B cell (primary cell): ENCODE data around the gene CCDC178. TPM values are rescaled to one million over a fixed set of nuclear protein-coding genes. Genes with fewer than 3 reads are reported as not detected.

Experiments used
- ATAC-seq: fragments of 200-7000 bp; cut with Tn5 transposase; one replicate; pipeline ENCODE4 v1.10.0; 2021; ENCODE audit warnings: low read depth, mild to moderate bottlenecking, moderate number of reproducible peaks, moderate library complexity
- CTCF ChIA-PET: fragments of 350-600 bp; sonication (Branson Sonifier 250); formaldehyde crosslinking; loops from one replicate; lab custom pipeline; 2021; ENCODE audit warnings: antibody characterized with exemption, inconsistent platforms; lab: Charles Lee
- POLR2A ChIA-PET: fragments of 350-600 bp; sonication (Branson Sonifier 250); formaldehyde crosslinking; loops from one replicate; lab custom pipeline; 2021; ENCODE audit warnings: antibody characterized with exemption; lab: Charles Lee
- DNase-seq: peaks from one replicate; pipeline ENCODE4 v3.0.0; 2013
- H2AFZ ChIP-seq: 2 replicates; pipeline ENCODE4 v1.6.1; 2012; ENCODE audit warnings: mild to moderate bottlenecking, low read depth, low read length; ENCODE audit not compliant: insufficient read depth, poor library complexity, severe bottlenecking
- H3K27ac ChIP-seq, 2 donors: 1 replicate in 1 of 2; 2 replicates in 1 of 2; pipeline ENCODE4 v1.5.1; 2012 to 2013; ENCODE audit warnings: low read length in 2 of 2, mild to moderate bottlenecking in 2 of 2, moderate library complexity in 1 of 2
- H3K27me3 ChIP-seq, 4 experiments: fragments of 200-600 bp in 1 of 4; sonication (generic) in 1 of 4; replicated peaks in 1 of 4; 1 replicate in 2 of 4; 2 replicates in 2 of 4; pipeline versions ENCODE4 v1.6.1 to v1.7.0; 2013 to 2016; ENCODE audit warnings: low read length in 3 of 4, mild to moderate bottlenecking in 2 of 4, mixed read lengths in 1 of 4, moderate library complexity in 1 of 4; ENCODE audit not compliant: insufficient read depth in 4 of 4, control insufficient read depth in 3 of 4; ENCODE audit errors: control extremely low read depth in 1 of 4
- H3K36me3 ChIP-seq, 2 experiments: replicated peaks in 1 of 2; 1 replicate in 1 of 2; 2 replicates in 1 of 2; pipeline versions ENCODE4 v1.6.1 to v1.7.1; 2013; ENCODE audit warnings: low read length in 1 of 2; ENCODE audit not compliant: insufficient read depth in 2 of 2, control insufficient read depth in 1 of 2; ENCODE audit errors: control extremely low read depth in 1 of 2, extremely low read depth in 1 of 2
- H3K4me1 ChIP-seq, 2 donors: fragments of 200-600 bp in 1 of 2; sonication (generic) in 1 of 2; 1 replicate in 1 of 2; 2 replicates in 1 of 2; pipeline versions ENCODE4 v1.5.1 to v1.6.1; 2013 to 2017; ENCODE audit warnings: low read length in 2 of 2; ENCODE audit not compliant: control insufficient read depth in 2 of 2, insufficient read depth in 2 of 2
- H3K4me2 ChIP-seq: replicated peaks from 2 replicates; pipeline ENCODE3; 2012; ENCODE audit warnings: mild to moderate bottlenecking, low read depth, low read length; ENCODE audit not compliant: poor library complexity, severe bottlenecking
- H3K4me3 ChIP-seq, 5 experiments: fragments of 200-600 bp in 1 of 5; sonication (generic) in 1 of 5; 1 replicate in 3 of 5; 2 replicates in 2 of 5; pipeline versions ENCODE4 v1.5.1 to v1.7.0; 2011 to 2016; ENCODE audit warnings: low read length in 4 of 5, mild to moderate bottlenecking in 4 of 5, low read depth in 2 of 5, control low read depth in 1 of 5, moderate library complexity in 1 of 5; ENCODE audit not compliant: insufficient read depth in 1 of 5; ENCODE audit errors: control extremely low read depth in 1 of 5, extremely low read depth in 1 of 5
- H3K79me2 ChIP-seq: fragments of 200-600 bp; sonication (generic); one replicate; pipeline ENCODE4 v1.6.0; 2016; ENCODE audit warnings: low read length; ENCODE audit not compliant: control insufficient read depth, insufficient read depth
- H3K9ac ChIP-seq: fragments of 200-600 bp; sonication (generic); 2 replicates; pipeline ENCODE4 v1.6.1; 2017; ENCODE audit warnings: mild to moderate bottlenecking, low read length, moderate library complexity
- H3K9me3 ChIP-seq, 3 donors: one replicate each; pipeline versions ENCODE4 v1.6.1 to v1.7.1; 2013; ENCODE audit warnings: low read length in 2 of 3; ENCODE audit not compliant: control insufficient read depth in 2 of 3, insufficient read depth in 1 of 3; ENCODE audit errors: control extremely low read depth in 1 of 3
- H4K20me1 ChIP-seq: 2 replicates; pipeline ENCODE4 v1.6.0; 2012; ENCODE audit warnings: mild to moderate bottlenecking, low read length; ENCODE audit not compliant: insufficient read depth, control insufficient read depth, poor library complexity, severe bottlenecking
- H3K27ac Mint-ChIP-seq: one replicate; pipeline ENCODE4 v1.8.0; 2021; ENCODE audit warnings: mixed read lengths
- H3K27me3 Mint-ChIP-seq: one replicate; pipeline ENCODE4 v1.8.0; 2021; ENCODE audit warnings: mixed read lengths
- H3K4me1 Mint-ChIP-seq: one replicate; pipeline ENCODE4 v1.8.0; 2021; ENCODE audit warnings: mixed read lengths
- H3K4me3 Mint-ChIP-seq: one replicate; pipeline ENCODE4 v1.8.0; 2021; ENCODE audit warnings: mixed read lengths
- H3K9me3 Mint-ChIP-seq: one replicate; pipeline ENCODE4 v1.8.0; 2022; ENCODE audit warnings: mixed read lengths; ENCODE audit not compliant: insufficient read depth
- EZH2 ChIP-seq: IDR thresholded peaks from 2 replicates; pipeline ENCODE4 v1.6.1; 2012; ENCODE audit warnings: borderline replicate concordance, low read depth, mild to moderate bottlenecking, moderate library complexity, low read length; ENCODE audit not compliant: insufficient read depth, poor library complexity, severe bottlenecking
- WGBS: methylation state at CpG from one replicate; pipeline ENCODE4 v1.1.5; 2013; ENCODE audit warnings: missing lambda C conversion rate; ENCODE audit not compliant: insufficient coverage; 5-methylcytosine and 5-hydroxymethylcytosine counted together
- intact Hi-C: fragments of 100-400 bp; cut with micrococcal nuclease; formaldehyde crosslinking; loops from one replicate; pipeline ENCODE4 v1.10.0; 2022
- polyA plus RNA-seq: library from polyadenylated mRNA; depleted of rRNA; stranded (reverse); fragments of >200 nt; gene quantifications from 2 replicates; pipeline ENCODE4 v1.2.3, GENCODE V29; 2012
- total RNA-seq, 2 donors: library from RNA; stranded (reverse); fragments of 120-200 nt in 1 of 2; gene quantifications; 1 replicate in 1 of 2; 2 replicates in 1 of 2; pipeline versions ENCODE4 v1.2.3 to v1.2.4, GENCODE V29; 2013 to 2022
- TF ChIP-seq, protein P1 (sequence below): fragments of 200-600 bp; IDR thresholded peaks from one replicate; pipeline ENCODE4 v1.8.0; 2022; ENCODE audit warnings: antibody characterized with exemption, mild to moderate bottlenecking

Gene CCDC178
- total and polyA plus RNA-seq, 2 donors (not counting 1 experiment from before 2014, with no cell fraction given): not detected

DNA sequence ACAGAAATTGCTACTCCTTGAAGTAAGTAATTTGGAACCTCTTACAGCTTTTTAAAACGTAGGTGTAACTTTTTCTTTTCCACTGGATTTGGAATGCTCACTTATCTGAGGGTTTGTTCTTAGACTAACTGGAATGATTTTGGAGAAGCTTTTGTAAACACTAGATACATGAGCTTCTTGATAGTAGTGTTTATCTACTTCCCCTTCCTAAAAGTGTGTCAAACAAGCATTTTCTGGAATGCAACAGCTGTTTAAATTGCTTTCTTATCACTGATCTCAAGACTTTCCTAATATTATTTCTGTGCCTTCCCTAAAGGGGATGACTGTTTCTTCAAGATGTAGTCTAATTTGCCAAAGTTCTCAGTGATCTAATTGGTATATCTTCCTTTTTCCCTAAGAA, 282.6 kb downstream of the CCDC178 start:
- Histone ChIP-seq H3K36me3 (no peaks in the 10 kb centered on the region), H3K9ac (no peak overlapping the region), H2AFZ (no peak overlapping the region), H3K27me3 (no peaks in the 10 kb centered on the region), H3K79me2 (no peaks in the 10 kb centered on the region), H3K27ac (no peak overlapping the region), H3K4me2 (no peak overlapping the region), H3K4me3 (no peak overlapping the region), H4K20me1 (no peaks in the 10 kb centered on the region), H3K4me1 (no peaks in the 10 kb centered on the region), H3K9me3 (no peaks in the 10 kb centered on the region)
- intact Hi-C loops: no loop called here
- Mint-ChIP-seq H3K4me1 (no peaks in the 10 kb centered on the region), H3K4me3 (no peak overlapping the region), H3K27me3 (peaks cover 4% of the 10 kb centered on the region), H3K9me3 (no peaks in the 10 kb centered on the region), H3K27ac (no peak overlapping the region)
- POLR2A ChIA-PET: no interaction called here
- CTCF ChIA-PET: no interaction called here
- TF ChIP-seq EZH2: no peak
- TF ChIP-seq, protein P1, sequence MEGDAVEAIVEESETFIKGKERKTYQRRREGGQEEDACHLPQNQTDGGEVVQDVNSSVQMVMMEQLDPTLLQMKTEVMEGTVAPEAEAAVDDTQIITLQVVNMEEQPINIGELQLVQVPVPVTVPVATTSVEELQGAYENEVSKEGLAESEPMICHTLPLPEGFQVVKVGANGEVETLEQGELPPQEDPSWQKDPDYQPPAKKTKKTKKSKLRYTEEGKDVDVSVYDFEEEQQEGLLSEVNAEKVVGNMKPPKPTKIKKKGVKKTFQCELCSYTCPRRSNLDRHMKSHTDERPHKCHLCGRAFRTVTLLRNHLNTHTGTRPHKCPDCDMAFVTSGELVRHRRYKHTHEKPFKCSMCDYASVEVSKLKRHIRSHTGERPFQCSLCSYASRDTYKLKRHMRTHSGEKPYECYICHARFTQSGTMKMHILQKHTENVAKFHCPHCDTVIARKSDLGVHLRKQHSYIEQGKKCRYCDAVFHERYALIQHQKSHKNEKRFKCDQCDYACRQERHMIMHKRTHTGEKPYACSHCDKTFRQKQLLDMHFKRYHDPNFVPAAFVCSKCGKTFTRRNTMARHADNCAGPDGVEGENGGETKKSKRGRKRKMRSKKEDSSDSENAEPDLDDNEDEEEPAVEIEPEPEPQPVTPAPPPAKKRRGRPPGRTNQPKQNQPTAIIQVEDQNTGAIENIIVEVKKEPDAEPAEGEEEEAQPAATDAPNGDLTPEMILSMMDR: no peak
- DNase-seq: no peak
- ATAC-seq: no peak
- no CpG with 5 or more reads among the region's 1 CpG for WGBS

DNA sequence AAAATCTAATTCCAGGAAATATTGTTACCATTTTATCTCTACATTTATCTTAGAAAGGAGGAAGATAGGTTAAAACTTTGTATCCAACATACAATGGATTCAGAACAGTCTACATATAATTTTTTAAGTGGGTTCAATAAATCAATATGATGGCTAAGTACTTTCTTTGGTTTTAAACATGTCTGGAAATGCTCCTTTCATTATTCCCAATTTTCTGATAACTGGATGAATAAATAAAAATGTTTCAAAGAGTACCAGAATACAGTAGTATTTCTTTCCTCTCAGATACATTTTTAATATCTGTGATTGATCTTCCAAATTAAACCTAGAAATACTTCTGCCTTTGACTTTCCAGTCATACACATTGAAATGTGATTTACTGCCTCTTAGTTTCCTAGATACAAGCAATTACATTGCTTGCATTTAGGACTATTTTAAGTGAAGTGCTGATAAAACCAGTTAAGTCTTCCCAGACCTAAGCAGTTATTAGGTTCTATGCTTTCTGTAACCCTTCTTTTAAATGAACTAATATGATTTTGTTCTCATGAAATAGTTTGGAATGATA, 283.5 kb downstream of the CCDC178 start:
- DNase-seq (no peak), ATAC-seq (no peak)
- CTCF ChIA-PET: no interaction called here
- H3K79me2 ChIP-seq: no peaks in the 10 kb centered on the region
- POLR2A ChIA-PET: no interaction called here
- no peaks in the 10 kb centered on the region for H3K9me3 ChIP-seq
- Mint-ChIP-seq H3K4me3 (no peak overlapping the region), H3K27ac (no peak overlapping the region), H3K4me1 (no peaks in the 10 kb centered on the region), H3K9me3 (no peaks in the 10 kb centered on the region), H3K27me3 (peaks cover 4% of the 10 kb centered on the region)
- no peak overlapping the region for H3K4me2 ChIP-seq
- no peak overlapping the region for H3K4me3 ChIP-seq
- no peaks in the 10 kb centered on the region for H3K27me3 ChIP-seq
- H3K4me1 ChIP-seq: no peaks in the 10 kb centered on the region
- H3K27ac ChIP-seq: no peak overlapping the region
- TF ChIP-seq, protein P1: no peak
- no peak for TF ChIP-seq EZH2
- intact Hi-C loops: no loop called here
- no peaks in the 10 kb centered on the region for H4K20me1 ChIP-seq
- no peaks in the 10 kb centered on the region for H3K36me3 ChIP-seq
- no peak overlapping the region for H2AFZ ChIP-seq
- H3K9ac ChIP-seq: no peak overlapping the region
